PC-9 (cell line): ENCODE measurements around the gene DPYSL3. TPM values are rescaled to one million over a fixed set of nuclear protein-coding genes. Genes with fewer than 3 reads are reported as not detected.

Experiments
- BruUV-seq: library from RNA; stranded (reverse); fragments of 400-500 nt; replicated peaks from 2 replicates; lab custom pipeline; 2021; lab: Mats Ljungman, UMichigan
- CTCF ChIA-PET: fragments of 300-600 bp; sonication (Branson Sonifier 250); formaldehyde crosslinking; loops from one replicate; lab custom pipeline; 2022; ENCODE audit warnings: antibody characterized with exemption; lab: Charles Lee
- POLR2A ChIA-PET: fragments of 300-600 bp; sonication (Branson Sonifier 250); formaldehyde crosslinking; loops from one replicate; lab custom pipeline; 2022; ENCODE audit warnings: antibody characterized with exemption; ENCODE audit not compliant: unreplicated experiment; lab: Charles Lee
- DNase-seq, 2 experiments: peaks; one replicate each; pipeline versions ENCODE4 v3.0.0 to v3.0.0-alpha.2; 2015 to 2022; ENCODE audit warnings: mixed read lengths in 1 of 2
- H2AFZ ChIP-seq: fragments of 200-600 bp; sonication (generic); 2 replicates; pipeline ENCODE4 v1.8.1; 2017; ENCODE audit warnings: antibody characterized with exemption
- H3F3A ChIP-seq: fragments of 200-600 bp; sonication (generic); 2 replicates; pipeline ENCODE4 v1.8.1; 2017; ENCODE audit warnings: antibody characterized with exemption, mild to moderate bottlenecking, low read depth; ENCODE audit not compliant: insufficient read depth
- H3K27ac ChIP-seq: fragments of 200-600 bp; sonication (generic); 2 replicates; pipeline ENCODE4 v1.6.1; 2016; ENCODE audit warnings: mixed run types
- H3K27me3 ChIP-seq: fragments of 200-600 bp; sonication (generic); 2 replicates; pipeline ENCODE4 v1.6.1; 2016; ENCODE audit warnings: low read depth, mixed run types; ENCODE audit not compliant: insufficient read depth
- H3K36me3 ChIP-seq: fragments of 200-600 bp; sonication (generic); 2 replicates; pipeline ENCODE4 v1.6.1; 2016; ENCODE audit warnings: low read depth, mixed run types
- H3K4me1 ChIP-seq: fragments of 200-600 bp; sonication (generic); replicated peaks from 2 replicates; pipeline ENCODE4 v1.6.1; 2016; ENCODE audit warnings: mixed run types; ENCODE audit not compliant: insufficient read depth
- H3K4me2 ChIP-seq: fragments of 200-600 bp; sonication (generic); 2 replicates; pipeline ENCODE4 v1.6.1; 2017; ENCODE audit warnings: mixed run types
- H3K4me3 ChIP-seq: fragments of 200-600 bp; sonication (generic); 2 replicates; pipeline ENCODE4 v1.6.1; 2016; ENCODE audit warnings: mixed run types
- H3K79me2 ChIP-seq: fragments of 200-600 bp; sonication (generic); 2 replicates; pipeline ENCODE4 v1.6.1; 2017; ENCODE audit warnings: low read depth, mixed run types
- H3K9me2 ChIP-seq: fragments of 200-600 bp; sonication (generic); 2 replicates; pipeline ENCODE4 v1.8.1; 2017; ENCODE audit warnings: mild to moderate bottlenecking; ENCODE audit not compliant: insufficient read depth
- H3K9me3 ChIP-seq: fragments of 200-600 bp; sonication (generic); 2 replicates; pipeline ENCODE4 v1.8.1; 2016; ENCODE audit warnings: low read depth; ENCODE audit not compliant: insufficient read depth
- H4K20me1 ChIP-seq: fragments of 200-600 bp; sonication (generic); 2 replicates; pipeline ENCODE4 v1.8.1; 2017; ENCODE audit not compliant: insufficient read depth
- EZH2 ChIP-seq: fragments of 200-600 bp; sonication (generic); IDR thresholded peaks from 2 replicates; pipeline ENCODE4 v1.8.0; 2017; ENCODE audit warnings: antibody characterized with exemption, low read depth
- intact Hi-C: fragments of 100-400 bp; cut with micrococcal nuclease; formaldehyde crosslinking; loops from one replicate; pipeline ENCODE4 v1.10.0; 2022; ENCODE audit not compliant: unreplicated experiment
- total RNA-seq: library from RNA; stranded (reverse); gene quantifications from 2 replicates; pipeline ENCODE4 v1.2.3, GENCODE V29; 2021
- TF ChIP-seq, protein P1 (sequence below): fragments of 200-600 bp; sonication (generic); conservative IDR thresholded peaks from 2 replicates; pipeline ENCODE4 v1.6.1; 2017; ENCODE audit warnings: mixed run types, antibody characterized with exemption, mild to moderate bottlenecking, moderate library complexity

DPYSL3 gene
- total RNA-seq, 1 experiment from 2014 or later: 1.3 TPM

DNA sequence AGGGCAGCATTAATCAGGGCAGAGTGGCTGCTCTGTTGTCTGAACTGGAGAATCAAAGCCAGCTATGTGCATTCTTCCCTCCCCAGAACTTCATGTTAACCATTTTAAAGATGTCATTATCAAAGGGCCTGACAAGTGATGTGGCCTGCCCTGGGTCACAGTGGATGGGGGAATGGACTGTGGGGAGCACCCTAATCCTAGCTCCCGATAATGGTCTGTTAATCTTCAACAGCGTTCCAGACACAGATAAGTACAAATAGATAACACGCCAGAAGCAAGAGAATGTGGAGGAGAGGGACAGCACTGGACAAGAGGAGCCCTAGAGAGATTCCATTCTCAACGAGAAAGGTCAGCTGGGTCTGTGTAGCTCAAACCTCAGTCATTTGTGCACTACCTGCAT is 77.5 kb downstream of the DPYSL3 start:
- ChIA-PET CTCF (no interaction called here), POLR2A (no interaction called here)
- H3K27ac ChIP-seq: no peak overlapping the region
- no TSS peak for BruUV-seq
- no peaks in the 10 kb centered on the region for H4K20me1 ChIP-seq
- H3K27me3 ChIP-seq: peaks cover 64% of the 10 kb centered on the region
- intact Hi-C loops: no loop called here
- no peaks in the 10 kb centered on the region for H3K9me3 ChIP-seq
- no peaks in the 10 kb centered on the region for H3K36me3 ChIP-seq
- no peak overlapping the region for H2AFZ ChIP-seq
- no peaks in the 10 kb centered on the region for H3K4me1 ChIP-seq
- no peak overlapping the region for H3K4me3 ChIP-seq
- no peak for DNase-seq
- no peaks in the 10 kb centered on the region for H3K9me2 ChIP-seq
- H3K4me2 ChIP-seq: no peak overlapping the region
- TF ChIP-seq, protein P1, sequence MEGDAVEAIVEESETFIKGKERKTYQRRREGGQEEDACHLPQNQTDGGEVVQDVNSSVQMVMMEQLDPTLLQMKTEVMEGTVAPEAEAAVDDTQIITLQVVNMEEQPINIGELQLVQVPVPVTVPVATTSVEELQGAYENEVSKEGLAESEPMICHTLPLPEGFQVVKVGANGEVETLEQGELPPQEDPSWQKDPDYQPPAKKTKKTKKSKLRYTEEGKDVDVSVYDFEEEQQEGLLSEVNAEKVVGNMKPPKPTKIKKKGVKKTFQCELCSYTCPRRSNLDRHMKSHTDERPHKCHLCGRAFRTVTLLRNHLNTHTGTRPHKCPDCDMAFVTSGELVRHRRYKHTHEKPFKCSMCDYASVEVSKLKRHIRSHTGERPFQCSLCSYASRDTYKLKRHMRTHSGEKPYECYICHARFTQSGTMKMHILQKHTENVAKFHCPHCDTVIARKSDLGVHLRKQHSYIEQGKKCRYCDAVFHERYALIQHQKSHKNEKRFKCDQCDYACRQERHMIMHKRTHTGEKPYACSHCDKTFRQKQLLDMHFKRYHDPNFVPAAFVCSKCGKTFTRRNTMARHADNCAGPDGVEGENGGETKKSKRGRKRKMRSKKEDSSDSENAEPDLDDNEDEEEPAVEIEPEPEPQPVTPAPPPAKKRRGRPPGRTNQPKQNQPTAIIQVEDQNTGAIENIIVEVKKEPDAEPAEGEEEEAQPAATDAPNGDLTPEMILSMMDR: no peak
- H3K79me2 ChIP-seq: no peaks in the 10 kb centered on the region
- no peaks in the 10 kb centered on the region for H3F3A ChIP-seq

DNA sequence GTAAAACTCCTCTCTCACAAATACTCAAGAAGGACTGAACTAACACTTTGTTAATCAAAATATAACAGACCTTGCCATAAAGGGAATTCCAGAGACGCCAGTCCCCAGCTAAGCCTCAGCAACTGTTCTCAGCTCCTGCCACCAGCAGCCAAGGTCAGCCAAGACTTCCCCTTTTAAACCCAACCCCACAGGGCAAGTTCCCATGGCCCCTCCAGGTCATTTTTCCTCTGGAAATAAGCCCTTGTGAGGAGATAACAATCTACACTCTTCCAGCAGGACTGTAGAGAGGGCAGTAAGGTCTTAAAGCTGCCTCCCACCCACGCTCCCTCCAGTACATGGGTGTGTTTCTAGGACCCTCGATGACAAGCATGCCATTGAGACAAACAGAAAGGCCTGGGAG is 78.3 kb downstream of the DPYSL3 start:
- Histone ChIP-seq H2AFZ (no peak overlapping the region), H3K4me1 (no peaks in the 10 kb centered on the region), H3K9me3 (no peaks in the 10 kb centered on the region), H3K36me3 (no peaks in the 10 kb centered on the region), H3K4me2 (no peak overlapping the region), H3K4me3 (no peak overlapping the region), H3F3A (no peaks in the 10 kb centered on the region), H3K27me3 (peaks cover 57% of the 10 kb centered on the region), H4K20me1 (no peaks in the 10 kb centered on the region), H3K9me2 (no peaks in the 10 kb centered on the region), H3K27ac (no peak overlapping the region), H3K79me2 (no peaks in the 10 kb centered on the region)
- ChIA-PET POLR2A (no interaction called here), CTCF (no interaction called here)
- intact Hi-C loops: no loop called here
- DNase-seq: no peak
- no TSS peak for BruUV-seq
- TF ChIP-seq EZH2: no peak
- TF ChIP-seq, protein P1: no peak

DNA sequence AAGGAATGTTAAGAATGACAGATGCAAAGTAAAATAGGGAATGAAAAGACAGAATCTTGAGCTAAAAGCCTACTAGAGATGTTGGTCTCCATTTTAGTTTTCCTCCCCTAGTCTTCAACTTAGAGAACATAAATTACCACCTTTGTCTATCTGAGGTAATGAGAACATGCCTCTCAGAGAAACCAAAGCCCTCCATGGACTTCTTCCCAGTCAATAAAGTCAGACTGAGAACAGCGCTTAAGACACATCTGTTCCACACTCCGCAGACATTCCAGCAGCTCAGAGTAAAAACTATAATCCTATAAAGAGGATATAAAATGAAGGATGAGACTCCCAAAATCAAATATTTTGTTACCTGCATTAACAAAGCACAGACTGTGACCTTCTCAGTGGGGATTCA is 79.2 kb downstream of the DPYSL3 start:
- Histone ChIP-seq H3K27ac (no peak overlapping the region), H4K20me1 (no peaks in the 10 kb centered on the region), H3K9me2 (no peaks in the 10 kb centered on the region), H3K4me1 (no peaks in the 10 kb centered on the region), H3F3A (no peaks in the 10 kb centered on the region), H3K4me2 (no peak overlapping the region), H3K36me3 (no peaks in the 10 kb centered on the region), H3K9me3 (no peaks in the 10 kb centered on the region), H2AFZ (no peak overlapping the region), H3K4me3 (no peak overlapping the region), H3K79me2 (no peaks in the 10 kb centered on the region), H3K27me3 (peaks cover 47% of the 10 kb centered on the region)
- no TSS peak for BruUV-seq
- intact Hi-C loops: no loop called here
- no peak for TF ChIP-seq EZH2
- TF ChIP-seq, protein P1: no peak
- DNase-seq: no peak
- CTCF ChIA-PET: no interaction called here
- POLR2A ChIA-PET: no interaction called here
